Ishikawa (cell line): ENCODE data around the gene LGSN.

Source experiments
- EP300 ChIP-seq: IDR thresholded peaks from 2 replicates; pipeline ENCODE4 v1.6.1; 2012; ENCODE audit warnings: borderline replicate concordance
- MAX ChIP-seq: IDR thresholded peaks from 2 replicates; pipeline ENCODE4 v1.6.1; 2012
- TAF1 ChIP-seq: IDR thresholded peaks from 2 replicates; pipeline ENCODE4 v1.6.1; 2012; ENCODE audit warnings: low read depth, mild to moderate bottlenecking
- ZBTB7A ChIP-seq: IDR thresholded peaks from 2 replicates; pipeline ENCODE4 v1.6.1; 2012; ENCODE audit warnings: low read depth

DNA sequence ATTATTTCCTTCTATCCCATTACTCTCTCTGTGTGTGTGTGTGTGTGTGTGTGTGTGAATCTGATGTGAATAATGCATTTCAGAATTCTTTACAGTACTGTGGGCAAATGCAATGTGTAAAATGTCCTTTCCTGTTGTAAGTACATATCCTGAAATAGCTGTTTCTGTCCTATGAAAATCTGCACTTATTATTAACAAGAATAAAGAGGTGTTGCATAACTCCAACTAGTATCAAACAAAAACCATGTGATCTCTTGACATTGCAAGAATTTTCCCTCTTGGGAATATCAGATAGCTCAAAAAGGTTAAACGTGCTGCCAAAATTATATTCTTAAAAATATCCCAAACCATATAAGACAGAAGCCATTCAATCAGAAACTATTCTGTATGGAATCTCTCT is 52.0 kb downstream of the LGSN start:
- TF ChIP-seq MAX (no peak), ZBTB7A (no peak), EP300 (no peak), TAF1 (no peak)
